HepG2 (cell line): ENCODE measurements around the gene SPRED2. TPM values are rescaled to one million over a fixed set of nuclear protein-coding genes. Genes with fewer than 3 reads are reported as not detected.

Experiments used
- ATAC-seq: fragments of 200-7000 bp; cut with Tn5 transposase; 3 replicates; pipeline ENCODE4 v1.9.1; 2020; ENCODE audit warnings: mild to moderate bottlenecking, moderate library complexity
- BruUV-seq: library from RNA; stranded (reverse); fragments of 400-500 nt; replicated peaks from 2 replicates; lab custom pipeline; 2021; lab: Mats Ljungman, UMichigan
- CTCF ChIA-PET: fragments of 300-600 bp; formaldehyde crosslinking; extraction: SDS; loops from one replicate; lab custom pipeline; 2021; ENCODE audit warnings: low total read pairs, inconsistent platforms, low intra/inter-chr PET ratio; lab: Yijun Ruan, JAX
- POLR2A ChIA-PET: fragments of 350-600 bp; sonication (Branson Sonifier 250); formaldehyde crosslinking; loops from one replicate; lab custom pipeline; 2020; ENCODE audit warnings: antibody characterized with exemption, inconsistent platforms; lab: Yijun Ruan, JAX
- DNase-seq: peaks from one replicate; pipeline ENCODE4 v3.0.0-alpha.2; 2015; ENCODE audit warnings: low spot score
- FAIRE-seq: peaks from 3 replicates; lab custom pipeline; 2011; peaks lifted over from hg19 to GRCh38; lab: Jason Lieb, UNC
- H2AFZ ChIP-seq: one replicate; pipeline ENCODE4 v1.6.1; 2011; ENCODE audit warnings: low read length, inconsistent platforms
- H3K27ac ChIP-seq: fragments of 300-600 bp; 3 replicates; pipeline ENCODE4 v1.8.0; 2011; ENCODE audit warnings: mixed run types, mild to moderate bottlenecking, mixed read lengths, low read length, inconsistent platforms; ENCODE audit not compliant: insufficient read depth; ENCODE audit errors: extremely low read length
- H3K27me3 ChIP-seq, 2 experiments: fragments of 200-600 bp in 1 of 2; 2 replicates in 1 of 2; 3 replicates in 1 of 2; pipeline versions ENCODE4 v1.6.0 to v1.8.0; 2011; ENCODE audit warnings: low read length in 2 of 2, mild to moderate bottlenecking in 2 of 2, moderate library complexity in 2 of 2, inconsistent platforms in 1 of 2; ENCODE audit not compliant: insufficient read depth in 2 of 2, control insufficient read depth in 1 of 2
- H3K36me3 ChIP-seq, 2 experiments: fragments of 200-600 bp in 1 of 2; replicated peaks in 1 of 2; 2 replicates in 1 of 2; 3 replicates in 1 of 2; pipeline versions ENCODE4 v1.5.1 to v1.8.0; 2011; ENCODE audit warnings: low read length in 2 of 2, inconsistent platforms in 1 of 2; ENCODE audit not compliant: insufficient read depth in 2 of 2, control insufficient read depth in 1 of 2
- H3K4me1 ChIP-seq: 2 replicates; pipeline ENCODE4 v1.5.1; 2012; ENCODE audit warnings: low read length, inconsistent platforms; ENCODE audit not compliant: insufficient read depth
- H3K4me2 ChIP-seq: 2 replicates; pipeline ENCODE4 v1.6.0; 2011; ENCODE audit warnings: low read depth, low read length, inconsistent platforms
- H3K4me3 ChIP-seq, 3 experiments: fragments of 200-600 bp in 1 of 3; sonication (generic), shearing (Covaris generic) in 1 of 3; replicated peaks in 1 of 3; 2 replicates each; pipeline ENCODE4 v1.5.1; 2011 to 2016; ENCODE audit warnings: low read length in 3 of 3, inconsistent platforms in 2 of 3, low read depth in 2 of 3, mild to moderate bottlenecking in 2 of 3, control low read depth in 1 of 3, mixed read lengths in 1 of 3; ENCODE audit not compliant: insufficient read depth in 1 of 3
- H3K79me2 ChIP-seq: one replicate; pipeline ENCODE4 v1.6.1; 2011; ENCODE audit warnings: low read length, inconsistent platforms; ENCODE audit not compliant: insufficient read depth
- H3K9ac ChIP-seq: 2 replicates; pipeline ENCODE4 v1.6.0; 2011; ENCODE audit warnings: mild to moderate bottlenecking, low read depth, low read length, inconsistent platforms; ENCODE audit not compliant: insufficient read depth
- H3K9me3 ChIP-seq: 2 replicates; pipeline ENCODE4 v1.5.1; 2012; ENCODE audit warnings: mild to moderate bottlenecking, low read length
- H4K20me1 ChIP-seq: 2 replicates; pipeline ENCODE4 v1.6.0; 2011; ENCODE audit warnings: inconsistent platforms, mild to moderate bottlenecking, low read length, moderate library complexity; ENCODE audit not compliant: insufficient read depth
- DMAP1 ChIP-seq: IDR thresholded peaks from 2 replicates; pipeline ENCODE4 v1.6.1; 2016
- ISL2 ChIP-seq: sonication (generic); formaldehyde crosslinking; IDR thresholded peaks from 2 replicates; pipeline ENCODE4 v1.5.0; 2020; ENCODE audit warnings: missing genetic modification reagents
- KLF12 ChIP-seq: sonication (generic); formaldehyde crosslinking; IDR thresholded peaks from 2 replicates; pipeline ENCODE4 v1.4.0; 2020; ENCODE audit warnings: missing genetic modification reagents, borderline replicate concordance
- MBNL3 ChIP-seq: fragments of 250-450 bp; sonication (Bioruptor Pico); conservative IDR thresholded peaks from 2 replicates; pipeline ENCODE4 v1.8.0; 2022; ENCODE audit warnings: mild to moderate bottlenecking, inconsistent platforms
- PRMT3 ChIP-seq: sonication (generic); formaldehyde crosslinking; IDR thresholded peaks from 2 replicates; pipeline ENCODE4 v1.8.1; 2022; ENCODE audit warnings: low read depth, mild to moderate bottlenecking, moderate library complexity, missing genetic modification reagents, borderline replicate concordance
- SSRP1 ChIP-seq: IDR thresholded peaks from 2 replicates; pipeline ENCODE4 v1.6.1; 2016; ENCODE audit warnings: control low read depth
- TBX2 ChIP-seq: sonication (generic); formaldehyde crosslinking; IDR thresholded peaks from 2 replicates; pipeline ENCODE4 v1.5.0; 2020; ENCODE audit warnings: missing genetic modification reagents, mild to moderate bottlenecking, borderline replicate concordance
- U2AF1 ChIP-seq: fragments of 200-400 bp; formaldehyde crosslinking; optimal IDR thresholded peaks from 2 replicates; pipeline ENCODE3; 2017; ENCODE audit warnings: mild to moderate bottlenecking, low read depth, low read length
- ZBTB7B ChIP-seq: sonication (generic); formaldehyde crosslinking; IDR thresholded peaks from 2 replicates; pipeline ENCODE4 v1.4.0; 2020; ENCODE audit warnings: missing genetic modification reagents
- ZFP82 ChIP-seq: sonication (generic); formaldehyde crosslinking; IDR thresholded peaks from 2 replicates; pipeline ENCODE4 v1.5.1; 2020; ENCODE audit warnings: mild to moderate bottlenecking, missing genetic modification reagents, borderline replicate concordance
- ZNF232 ChIP-seq: sonication (generic); formaldehyde crosslinking; IDR thresholded peaks from 2 replicates; pipeline ENCODE4 v1.4.0; 2020; ENCODE audit warnings: missing genetic modification reagents, borderline replicate concordance
- WGBS: methylation state at CpG from one replicate; pipeline ENCODE4 v1.1.6; 2017; ENCODE audit warnings: low lambda C conversion rate; 5-methylcytosine and 5-hydroxymethylcytosine counted together
- in situ Hi-C: cut with HindIII; loops from 2 replicates; pipeline ENCODE4 v1.10.0; 2017; ENCODE audit warnings: low pct_unique_long_range_greater_than_20kb; ENCODE audit not compliant: extremely low pct_ligation_motif_present
- intact Hi-C: fragments of 100-400 bp; cut with micrococcal nuclease; formaldehyde crosslinking; loops from one replicate; pipeline ENCODE4 v1.10.0; 2022; ENCODE audit not compliant: unreplicated experiment
- polyA plus RNA-seq, 8 experiments: library from polyadenylated mRNA; depleted of rRNA in 3 of 8; stranded (reverse) in 7 of 8; unstranded in 1 of 8; fragments of >200 nt; fragmentation: Illumina TruSeq in 4 of 8; extraction: Trizol in 4 of 8; gene quantifications; 2 replicates each; pipeline versions ENCODE4 v1.2.1 to v1.2.3, GENCODE V29; 2011 to 2016; ENCODE audit warnings: low read depth in 4 of 8, missing spikeins in 1 of 8, mixed read lengths in 1 of 8; ENCODE audit not compliant: insufficient read depth in 1 of 8
- total RNA-seq, 5 experiments: library from RNA; depleted of rRNA; stranded (reverse); fragments of >200 nt; fragmentation: Illumina TruSeq; extraction: Trizol; gene quantifications; 2 replicates each; pipeline ENCODE4 v1.2.3, GENCODE V29; 2016; ENCODE audit warnings: low read depth in 1 of 5
- TF ChIP-seq, protein P1 (sequence below): IDR thresholded peaks from 2 replicates; pipeline ENCODE4 v1.6.1; 2016
- TF ChIP-seq, protein P2 (sequence below): sonication (generic); formaldehyde crosslinking; IDR thresholded peaks from 2 replicates; pipeline ENCODE4 v1.8.0; 2022; ENCODE audit warnings: missing genetic modification reagents, mild to moderate bottlenecking, borderline replicate concordance
- TF ChIP-seq, protein P3 (sequence below): sonication (generic); formaldehyde crosslinking; IDR thresholded peaks from 2 replicates; pipeline ENCODE4 v1.5.1; 2020; ENCODE audit warnings: missing genetic modification reagents, mild to moderate bottlenecking, borderline replicate concordance
- TF ChIP-seq, protein P4 (sequence below): sonication (generic); formaldehyde crosslinking; IDR thresholded peaks from 2 replicates; pipeline ENCODE4 v1.4.0; 2020; ENCODE audit warnings: missing genetic modification reagents

SPRED2 gene
- total and polyA plus RNA-seq, 2 of the 13 experiments (the other 11 are each of a cell fraction or from before 2014, with no cell fraction given) = 13.0 to 37.0 TPM

DNA sequence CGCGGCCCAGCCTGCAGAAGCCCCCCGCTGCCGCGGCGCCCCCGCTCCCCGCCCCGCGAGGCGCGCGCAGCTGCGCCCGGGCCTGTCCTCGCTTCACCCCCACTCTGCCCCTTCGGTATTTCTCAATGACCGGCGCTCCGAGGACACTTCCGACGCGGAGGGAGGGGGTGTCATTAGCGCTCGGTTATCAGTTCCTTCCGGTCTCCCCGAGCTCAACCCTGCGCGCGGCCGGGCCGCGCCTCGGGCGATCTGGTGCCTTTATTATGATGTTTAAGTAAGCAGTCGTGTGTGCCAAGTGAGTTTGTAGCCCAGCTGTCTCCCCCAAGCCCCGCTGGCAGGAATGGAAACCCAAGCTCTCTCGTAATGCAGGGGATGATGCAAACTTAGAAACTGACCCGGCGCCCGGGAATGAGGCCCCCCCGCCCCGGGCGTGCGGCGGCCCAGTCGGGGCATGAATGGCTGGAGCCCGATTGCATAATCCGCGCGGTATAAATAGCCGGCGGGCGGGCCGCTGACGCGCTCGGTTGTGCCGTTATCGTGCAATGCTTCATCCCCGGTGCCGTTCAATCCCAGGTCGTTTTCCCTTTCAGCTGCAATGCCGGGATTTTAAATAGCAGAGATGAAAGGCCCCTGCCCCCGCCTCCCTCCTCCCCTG lies 3.9 kb upstream of the SPRED2 start (continued):
- TF ChIP-seq PRMT3 (CRISPR knock-in tag) (no peak; the same call in 1 of the 2 replicates), DMAP1 (CRISPR knock-in tag) (peak; percentile 80), ISL2 (CRISPR knock-in tag) (peak; percentile 54), ZFP82 (CRISPR knock-in tag) (no peak), ZNF232 (CRISPR knock-in tag) (0 out of 2 replicates have a peak, but pooled peaks have one; percentile 85), ZBTB7B (CRISPR knock-in tag) (peak; percentile 78; the same call in 1 of the 2 replicates)
- TF ChIP-seq, protein P1, sequence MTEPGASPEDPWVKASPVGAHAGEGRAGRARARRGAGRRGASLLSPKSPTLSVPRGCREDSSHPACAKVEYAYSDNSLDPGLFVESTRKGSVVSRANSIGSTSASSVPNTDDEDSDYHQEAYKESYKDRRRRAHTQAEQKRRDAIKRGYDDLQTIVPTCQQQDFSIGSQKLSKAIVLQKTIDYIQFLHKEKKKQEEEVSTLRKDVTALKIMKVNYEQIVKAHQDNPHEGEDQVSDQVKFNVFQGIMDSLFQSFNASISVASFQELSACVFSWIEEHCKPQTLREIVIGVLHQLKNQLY (CRISPR knock-in tag) = no peak

DNA sequence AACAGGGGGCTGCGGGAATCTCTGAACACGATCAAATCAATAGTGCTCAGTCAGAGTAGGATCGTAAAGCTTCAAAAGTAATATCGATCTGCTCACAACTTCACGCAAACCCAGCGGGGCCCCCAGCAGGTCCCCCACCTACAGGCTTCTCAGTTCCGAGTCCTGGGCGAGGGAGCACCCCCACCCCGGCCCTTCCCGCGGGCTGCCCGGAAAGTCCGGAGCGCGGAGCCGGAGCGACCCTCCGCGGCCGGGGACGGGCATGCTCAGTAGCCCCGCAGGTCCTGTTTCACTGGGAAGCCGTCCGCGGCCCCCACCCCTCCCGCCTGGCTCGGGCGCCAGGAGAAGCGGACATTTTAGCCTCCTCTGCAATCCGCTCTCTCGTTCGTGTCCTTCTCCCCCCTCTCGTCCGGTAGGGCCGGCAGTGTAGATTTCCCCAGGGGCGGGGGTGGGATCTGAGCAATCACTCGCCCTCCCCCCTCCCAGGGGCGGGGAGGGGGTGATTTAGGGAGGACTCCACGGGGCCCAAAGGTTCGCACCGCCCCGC lies 3.3 kb upstream of the SPRED2 start:
- in situ Hi-C loops (loop anchor here (10.0 kb wide), 1 partner anchor 119 kb away; no protein-coding TSS in a partner anchor), intact Hi-C loops (loop anchor here (1.0 to 2.0 kb wide), 5 partner anchors 47 to 307 kb away; no protein-coding TSS in a partner anchor)
- no peaks in the 10 kb centered on the region for H3K36me3 ChIP-seq
- peak overlapping the region; percentile 63 to 82 (median 80) for H3K4me3 ChIP-seq
- H2AFZ ChIP-seq = peak overlapping the region; percentile 2
- H3K9me3 ChIP-seq = no peaks in the 10 kb centered on the region
- peak; percentile 34 for FAIRE-seq
- peaks cover 49% of the 10 kb centered on the region for H3K4me1 ChIP-seq
- H3K79me2 ChIP-seq = peaks cover 22% of the 10 kb centered on the region
- H3K27ac ChIP-seq = peak overlapping the region; percentile 97
- ChIA-PET POLR2A (interaction anchor here (0.9 to 5.5 kb wide), 19 partner anchors 9 to 380 kb away, joined by 3 to 66 read pairs (median 7); partner anchors contain the start of genes ACTR2, CEP68 and RAB1A), CTCF (no interaction called here)
- peak; percentile 76 for DNase-seq
- no peaks in the 10 kb centered on the region; a peak in 1 of 5 replicates for H3K27me3 ChIP-seq
- no TSS peak for BruUV-seq
- 5% methylated on average over 17 of the region's 42 CpGs for WGBS
- peak overlapping the region; percentile 90 for H3K9ac ChIP-seq
- peak; percentile 45 for ATAC-seq
- peak overlapping the region; percentile 96 for H3K4me2 ChIP-seq
- H4K20me1 ChIP-seq = no peaks in the 10 kb centered on the region; the same call in 1 of the 2 replicates
- TF ChIP-seq KLF12 (CRISPR knock-in tag) = peak; percentile 76
- TF ChIP-seq SSRP1 = 0 out of 2 replicates have a peak, but pooled peaks have one; percentile 48
- peak; percentile 80 for TF ChIP-seq TBX2 (CRISPR knock-in tag)
- TF ChIP-seq MBNL3 (CRISPR knock-in tag) = no peak
- TF ChIP-seq U2AF1 = no peak
- TF ChIP-seq, protein P2, sequence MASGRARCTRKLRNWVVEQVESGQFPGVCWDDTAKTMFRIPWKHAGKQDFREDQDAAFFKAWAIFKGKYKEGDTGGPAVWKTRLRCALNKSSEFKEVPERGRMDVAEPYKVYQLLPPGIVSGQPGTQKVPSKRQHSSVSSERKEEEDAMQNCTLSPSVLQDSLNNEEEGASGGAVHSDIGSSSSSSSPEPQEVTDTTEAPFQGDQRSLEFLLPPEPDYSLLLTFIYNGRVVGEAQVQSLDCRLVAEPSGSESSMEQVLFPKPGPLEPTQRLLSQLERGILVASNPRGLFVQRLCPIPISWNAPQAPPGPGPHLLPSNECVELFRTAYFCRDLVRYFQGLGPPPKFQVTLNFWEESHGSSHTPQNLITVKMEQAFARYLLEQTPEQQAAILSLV (CRISPR knock-in tag) = no peak; the same call in 1 of the 2 replicates
- TF ChIP-seq, protein P3, sequence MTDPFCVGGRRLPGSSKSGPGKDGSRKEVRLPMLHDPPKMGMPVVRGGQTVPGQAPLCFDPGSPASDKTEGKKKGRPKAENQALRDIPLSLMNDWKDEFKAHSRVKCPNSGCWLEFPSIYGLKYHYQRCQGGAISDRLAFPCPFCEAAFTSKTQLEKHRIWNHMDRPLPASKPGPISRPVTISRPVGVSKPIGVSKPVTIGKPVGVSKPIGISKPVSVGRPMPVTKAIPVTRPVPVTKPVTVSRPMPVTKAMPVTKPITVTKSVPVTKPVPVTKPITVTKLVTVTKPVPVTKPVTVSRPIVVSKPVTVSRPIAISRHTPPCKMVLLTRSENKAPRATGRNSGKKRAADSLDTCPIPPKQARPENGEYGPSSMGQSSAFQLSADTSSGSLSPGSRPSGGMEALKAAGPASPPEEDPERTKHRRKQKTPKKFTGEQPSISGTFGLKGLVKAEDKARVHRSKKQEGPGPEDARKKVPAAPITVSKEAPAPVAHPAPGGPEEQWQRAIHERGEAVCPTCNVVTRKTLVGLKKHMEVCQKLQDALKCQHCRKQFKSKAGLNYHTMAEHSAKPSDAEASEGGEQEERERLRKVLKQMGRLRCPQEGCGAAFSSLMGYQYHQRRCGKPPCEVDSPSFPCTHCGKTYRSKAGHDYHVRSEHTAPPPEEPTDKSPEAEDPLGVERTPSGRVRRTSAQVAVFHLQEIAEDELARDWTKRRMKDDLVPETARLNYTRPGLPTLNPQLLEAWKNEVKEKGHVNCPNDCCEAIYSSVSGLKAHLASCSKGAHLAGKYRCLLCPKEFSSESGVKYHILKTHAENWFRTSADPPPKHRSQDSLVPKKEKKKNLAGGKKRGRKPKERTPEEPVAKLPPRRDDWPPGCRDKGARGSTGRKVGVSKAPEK (CRISPR knock-in tag) = no peak
- TF ChIP-seq, protein P4, sequence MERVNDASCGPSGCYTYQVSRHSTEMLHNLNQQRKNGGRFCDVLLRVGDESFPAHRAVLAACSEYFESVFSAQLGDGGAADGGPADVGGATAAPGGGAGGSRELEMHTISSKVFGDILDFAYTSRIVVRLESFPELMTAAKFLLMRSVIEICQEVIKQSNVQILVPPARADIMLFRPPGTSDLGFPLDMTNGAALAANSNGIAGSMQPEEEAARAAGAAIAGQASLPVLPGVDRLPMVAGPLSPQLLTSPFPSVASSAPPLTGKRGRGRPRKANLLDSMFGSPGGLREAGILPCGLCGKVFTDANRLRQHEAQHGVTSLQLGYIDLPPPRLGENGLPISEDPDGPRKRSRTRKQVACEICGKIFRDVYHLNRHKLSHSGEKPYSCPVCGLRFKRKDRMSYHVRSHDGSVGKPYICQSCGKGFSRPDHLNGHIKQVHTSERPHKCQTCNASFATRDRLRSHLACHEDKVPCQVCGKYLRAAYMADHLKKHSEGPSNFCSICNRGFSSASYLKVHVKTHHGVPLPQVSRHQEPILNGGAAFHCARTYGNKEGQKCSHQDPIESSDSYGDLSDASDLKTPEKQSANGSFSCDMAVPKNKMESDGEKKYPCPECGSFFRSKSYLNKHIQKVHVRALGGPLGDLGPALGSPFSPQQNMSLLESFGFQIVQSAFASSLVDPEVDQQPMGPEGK (CRISPR knock-in tag) = peak; percentile 99
